NCI-H2196 (cell line): Measurements from ENCODE around the gene SHISA9.
"Not testable (repeated sequence)": the region's sequence is repeated elsewhere in the genome, so short reads cannot be mapped to it uniquely, and the experiment has no call there.

Experiments used
- DNase-seq: peaks from one replicate; lab custom pipeline; 2025; ENCODE audit not compliant: unreplicated experiment; lab: John Stamatoyannopoulos, UW

Gene SHISA9

GRCh38 chr16:12901597-12902461 is at the start of gene SHISA9:
Gene SHISA9, plus strand, starts transcription at chr16:12901598.
- peak; percentile 72 for DNase-seq

GRCh38 chr16:12853972-12854371 is 47.4 kb upstream of the SHISA9 start:
- DNase-seq, result no peak

GRCh38 chr16:12857435-12857834 is 44.0 kb upstream of the SHISA9 start:
- not testable (repeated sequence) for DNase-seq

- DNase-seq, result no peak
These were observed 39.1 kb upstream of the SHISA9 start for GRCh38 chr16:12862327-12862726.

GRCh38 chr16:12862941-12863340 is 38.5 kb upstream of the SHISA9 start:
- DNase-seq, result no peak

- no peak for DNase-seq
These were observed 34.3 kb upstream of the SHISA9 start for GRCh38 chr16:12866981-12867551.

GRCh38 chr16:12868169-12868568 is 33.2 kb upstream of the SHISA9 start:
- no peak for DNase-seq

- no peak for DNase-seq
These were observed 32.6 kb upstream of the SHISA9 start for GRCh38 chr16:12868788-12869187.

- no peak for DNase-seq
These were observed 31.5 kb upstream of the SHISA9 start for GRCh38 chr16:12869698-12870427.

GRCh38 chr16:12871784-12872183 is 29.6 kb upstream of the SHISA9 start:
- no peak for DNase-seq

GRCh38 chr16:12874186-12874585 is 27.2 kb upstream of the SHISA9 start:
- DNase-seq, result no peak

- peak; percentile 56 for DNase-seq
These were observed 24.6 kb upstream of the SHISA9 start for GRCh38 chr16:12876778-12877177.

GRCh38 chr16:12878973-12879372 is 22.4 kb upstream of the SHISA9 start:
- no peak for DNase-seq

- no peak for DNase-seq
These were observed 21.6 kb upstream of the SHISA9 start for GRCh38 chr16:12879812-12880211.

- DNase-seq, result peak; percentile 35
These were observed 20.2 kb upstream of the SHISA9 start for GRCh38 chr16:12881182-12881581.

- DNase-seq, result peak; percentile 17
These were observed 19.7 kb upstream of the SHISA9 start for GRCh38 chr16:12881740-12882139.

- no peak for DNase-seq
These were observed 15.7 kb upstream of the SHISA9 start for GRCh38 chr16:12885742-12886141.

GRCh38 chr16:12891836-12892235 is 9.6 kb upstream of the SHISA9 start:
- no peak for DNase-seq

- no peak for DNase-seq
These were observed 8.2 kb upstream of the SHISA9 start for GRCh38 chr16:12893050-12893750.

- peak; percentile 40 for DNase-seq
These were observed 4.8 kb upstream of the SHISA9 start for GRCh38 chr16:12896562-12896961.

GRCh38 chr16:12898551-12898950 is 2.8 kb upstream of the SHISA9 start:
- DNase-seq, result no peak
